NOMO-1 treated with DMSO at 0.1 percent for 48 hours (cell line): ENCODE data around the gene SBF2.

ENCODE experiments used
- DNase-seq: peaks from one replicate; lab custom pipeline; 2025; ENCODE audit not compliant: unreplicated experiment; lab: John Stamatoyannopoulos, UW

The SBF2 gene

DNA sequence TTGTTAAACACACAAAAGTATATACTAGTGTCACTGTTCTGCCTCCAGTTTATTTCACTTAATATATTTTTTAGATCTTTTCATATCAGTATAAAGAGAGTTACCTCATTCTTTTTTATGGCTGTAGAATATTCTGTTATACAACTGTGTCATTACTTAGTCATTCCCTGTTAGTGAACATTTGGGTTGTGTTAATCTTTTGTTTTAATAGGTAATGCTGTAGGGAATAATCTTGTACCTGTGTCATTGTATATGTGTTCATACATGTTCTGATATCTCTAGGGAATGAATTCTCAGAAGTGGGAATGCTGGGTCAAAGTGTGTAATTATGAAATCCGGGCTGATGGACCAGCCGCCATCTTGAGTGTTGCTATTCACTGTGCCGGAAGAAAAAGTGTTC, 558.8 kb downstream of the SBF2 start:
- no peak for DNase-seq

DNA sequence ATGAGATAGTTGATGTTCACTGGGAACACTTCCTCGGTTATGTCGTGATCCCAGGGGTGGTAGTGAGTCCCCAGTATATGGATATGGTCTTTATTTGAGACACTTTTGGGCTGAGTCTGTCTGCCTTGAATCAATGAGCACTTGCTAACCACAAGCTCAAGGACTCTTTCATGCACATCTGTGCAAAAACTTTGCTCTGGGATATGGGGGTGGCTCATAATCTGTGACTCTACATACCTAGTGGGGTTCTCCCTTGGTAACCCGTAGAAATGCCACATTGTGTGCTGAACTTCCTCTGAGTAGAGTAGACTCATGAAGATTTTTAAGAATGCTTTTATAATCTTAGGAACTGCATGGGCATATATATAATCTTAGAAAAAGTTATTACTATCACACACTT, 560.8 kb downstream of the SBF2 start:
- DNase-seq, result no peak

DNA sequence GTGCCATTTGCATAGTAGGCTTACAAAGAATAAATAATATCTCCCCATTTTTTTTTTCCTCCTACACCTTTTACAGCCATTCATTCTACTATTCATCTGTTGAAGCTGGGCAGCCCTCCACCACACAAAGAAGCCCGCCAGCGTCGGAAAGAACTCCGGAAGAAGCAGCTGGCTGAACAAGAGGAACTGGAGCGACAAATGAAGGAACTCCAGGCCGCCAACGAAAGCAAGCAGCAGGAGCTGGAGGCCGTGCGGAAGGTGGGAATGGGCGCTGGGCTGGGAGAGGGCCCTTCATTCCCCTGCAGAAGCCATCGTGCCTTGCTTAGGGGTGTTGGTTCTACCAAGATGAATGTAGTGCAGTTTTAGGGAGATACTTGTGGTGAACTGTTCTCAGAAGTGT, 561.6 kb downstream of the SBF2 start:
- no peak for DNase-seq

DNA sequence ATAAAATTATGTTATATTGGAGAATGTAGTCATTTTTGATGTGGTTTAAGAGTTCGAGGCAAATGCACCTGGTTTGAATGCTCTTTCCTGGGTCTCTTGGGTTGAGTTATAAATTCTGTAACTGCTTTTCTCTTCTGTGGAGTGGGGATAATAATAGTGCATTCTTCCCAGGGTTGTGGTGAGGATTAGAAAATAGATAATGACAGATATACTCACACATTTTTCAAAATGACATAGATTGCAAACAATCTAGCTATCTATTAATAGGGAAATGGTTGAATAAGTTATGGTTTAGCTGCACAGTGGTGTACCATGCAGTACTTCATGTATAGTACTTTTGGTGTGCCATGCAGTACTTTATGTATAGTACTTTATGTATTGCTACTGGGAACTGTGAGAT, 562.8 kb downstream of the SBF2 start:
- no peak for DNase-seq
